NCI-H748 (cell line): Measurements from ENCODE around the gene ADK.
"Not testable (repeated sequence)": the region's sequence is repeated elsewhere in the genome, so short reads cannot be mapped to it uniquely, and the experiment has no call there.

Source experiments
- DNase-seq: peaks from one replicate; lab custom pipeline; 2025; ENCODE audit not compliant: unreplicated experiment; lab: John Stamatoyannopoulos, UW

The ADK gene

GRCh38 chr10:74474022-74474713, 323.1 kb downstream of the ADK start:
- no peak for DNase-seq

GRCh38 chr10:74476162-74476706, 325.2 kb downstream of the ADK start:
- not testable (repeated sequence) for DNase-seq

- no peak for DNase-seq
Observed at GRCh38 chr10:74480778-74481177, 329.8 kb downstream of the ADK start.

GRCh38 chr10:74483356-74483755, 332.3 kb downstream of the ADK start:
- DNase-seq: no peak

- no peak for DNase-seq
Observed at GRCh38 chr10:74485283-74485682, 334.3 kb downstream of the ADK start.

GRCh38 chr10:74486659-74487058, 335.6 kb downstream of the ADK start:
- no peak for DNase-seq

- no peak for DNase-seq
Observed at GRCh38 chr10:74488907-74489306, 337.9 kb downstream of the ADK start.

- DNase-seq: no peak
Observed at GRCh38 chr10:74490551-74490950, 339.5 kb downstream of the ADK start.

GRCh38 chr10:74491014-74491413, 340.0 kb downstream of the ADK start:
- no peak for DNase-seq

GRCh38 chr10:74496276-74496675, 345.3 kb downstream of the ADK start:
- not testable (repeated sequence) for DNase-seq

GRCh38 chr10:74498664-74499063, 347.6 kb downstream of the ADK start:
- not testable (repeated sequence) for DNase-seq

- DNase-seq: no peak
Observed at GRCh38 chr10:74500026-74500704, 349.1 kb downstream of the ADK start.

- no peak for DNase-seq
Observed at GRCh38 chr10:74500816-74501215, 349.8 kb downstream of the ADK start.

- DNase-seq: no peak
Observed at GRCh38 chr10:74502963-74503608, 352.1 kb downstream of the ADK start.

- no peak for DNase-seq
Observed at GRCh38 chr10:74507951-74508350, 356.9 kb downstream of the ADK start.

- no peak for DNase-seq
Observed at GRCh38 chr10:74510594-74510993, 359.6 kb downstream of the ADK start.

GRCh38 chr10:74511051-74511450, 360.0 kb downstream of the ADK start:
- DNase-seq: no peak

GRCh38 chr10:74514322-74514721, 363.3 kb downstream of the ADK start:
- no peak for DNase-seq

- DNase-seq: peak; percentile 15
Observed at GRCh38 chr10:74518061-74518460, 367.0 kb downstream of the ADK start.

- no peak for DNase-seq
Observed at GRCh38 chr10:74521526-74521925, 370.5 kb downstream of the ADK start.

- no peak for DNase-seq
Observed at GRCh38 chr10:74523199-74523598, 372.2 kb downstream of the ADK start.

- DNase-seq: no peak
Observed at GRCh38 chr10:74525885-74526284, 374.9 kb downstream of the ADK start.
